COLO668 (cell line): ENCODE data around the gene ENTPD2.

Experiments
- DNase-seq: peaks from one replicate; lab custom pipeline; 2025; ENCODE audit not compliant: unreplicated experiment; lab: John Stamatoyannopoulos, UW

Gene ENTPD2

GRCh38 chr9:137004285-137004684 lies 49.6 kb downstream of the ENTPD2 start:
- peak; percentile 21 for DNase-seq

- no peak for DNase-seq
Observed at GRCh38 chr9:137002646-137003041, 51.2 kb downstream of the ENTPD2 start.

GRCh38 chr9:137001857-137002645 lies 51.8 kb downstream of the ENTPD2 start:
- DNase-seq: no peak

GRCh38 chr9:137000177-137000930 lies 53.5 kb downstream of the ENTPD2 start:
- no peak for DNase-seq
